MM.1S (cell line): ENCODE data around the gene RABGAP1L.

Source experiments
- DNase-seq: peaks from one replicate; pipeline ENCODE4 v3.0.0-alpha.2; 2015
- H2AFZ ChIP-seq: fragments of 300-600 bp; sonication (generic); 2 replicates; pipeline ENCODE4 v1.6.0; 2016; ENCODE audit warnings: antibody characterized with exemption, low read length
- H3F3A ChIP-seq: fragments of 300-600 bp; sonication (generic); 2 replicates; pipeline ENCODE4 v1.6.1; 2016; ENCODE audit warnings: mild to moderate bottlenecking, antibody characterized with exemption, low read length, moderate library complexity, mixed read lengths; ENCODE audit not compliant: insufficient read depth
- H3K27ac ChIP-seq: fragments of 300-600 bp; sonication (generic); 2 replicates; pipeline ENCODE4 v1.5.1; 2016; ENCODE audit warnings: mild to moderate bottlenecking, low read length
- H3K27me3 ChIP-seq: fragments of 300-600 bp; sonication (generic); replicated peaks from 2 replicates; pipeline ENCODE4 v1.6.0; 2016; ENCODE audit warnings: low read length; ENCODE audit not compliant: insufficient read depth
- H3K36me3 ChIP-seq: fragments of 300-600 bp; sonication (generic); replicated peaks from 2 replicates; pipeline ENCODE4 v1.6.1; 2016; ENCODE audit warnings: mild to moderate bottlenecking, low read length, mixed read lengths; ENCODE audit not compliant: insufficient read depth
- H3K4me1 ChIP-seq: fragments of 300-600 bp; sonication (generic); 2 replicates; pipeline ENCODE4 v1.6.1; 2016; ENCODE audit warnings: low read length, mixed read lengths
- H3K4me2 ChIP-seq: fragments of 300-600 bp; sonication (generic); 2 replicates; pipeline ENCODE4 v1.6.0; 2016; ENCODE audit warnings: low read depth, low read length
- H3K4me3 ChIP-seq: fragments of 300-600 bp; sonication (generic); 2 replicates; pipeline ENCODE4 v1.5.1; 2016; ENCODE audit warnings: low read length, mixed read lengths
- H3K79me2 ChIP-seq: fragments of 300-600 bp; sonication (generic); 2 replicates; pipeline ENCODE4 v1.6.1; 2016; ENCODE audit warnings: mixed run types, low read length, mixed read lengths
- H3K9ac ChIP-seq: fragments of 300-600 bp; sonication (generic); 2 replicates; pipeline ENCODE4 v1.6.1; 2016; ENCODE audit warnings: low read length, mixed read lengths
- H3K9me2 ChIP-seq: fragments of 300-600 bp; sonication (generic); replicated peaks from 2 replicates; pipeline ENCODE4 v1.6.1; 2016; ENCODE audit warnings: mild to moderate bottlenecking, low read length, mixed read lengths; ENCODE audit not compliant: insufficient read depth
- H3K9me3 ChIP-seq: fragments of 300-600 bp; sonication (generic); replicated peaks from 2 replicates; pipeline ENCODE4 v1.6.1; 2016; ENCODE audit warnings: mild to moderate bottlenecking, low read length, mixed read lengths; ENCODE audit not compliant: insufficient read depth
- H4K20me1 ChIP-seq: fragments of 300-600 bp; sonication (generic); 2 replicates; pipeline ENCODE4 v1.6.1; 2016; ENCODE audit warnings: mild to moderate bottlenecking, low read length, moderate library complexity, mixed read lengths; ENCODE audit not compliant: insufficient read depth
- EZH2 ChIP-seq: fragments of 300-600 bp; sonication (generic); optimal IDR thresholded peaks from 2 replicates; pipeline ENCODE3; 2017; ENCODE audit warnings: low read depth, mild to moderate bottlenecking, antibody characterized with exemption, low read length, mixed read lengths
- EZH2phosphoT487 ChIP-seq: fragments of 300-600 bp; sonication (generic); IDR thresholded peaks from 2 replicates; pipeline ENCODE4 v1.6.1; 2018; ENCODE audit warnings: antibody characterized with exemption, low read length
- TF ChIP-seq, protein P1 (sequence below): fragments of 300-600 bp; sonication (generic); IDR thresholded peaks from 2 replicates; pipeline ENCODE4 v1.5.1; 2016; ENCODE audit warnings: antibody characterized with exemption, low read length, mixed read lengths

The RABGAP1L gene

DNA sequence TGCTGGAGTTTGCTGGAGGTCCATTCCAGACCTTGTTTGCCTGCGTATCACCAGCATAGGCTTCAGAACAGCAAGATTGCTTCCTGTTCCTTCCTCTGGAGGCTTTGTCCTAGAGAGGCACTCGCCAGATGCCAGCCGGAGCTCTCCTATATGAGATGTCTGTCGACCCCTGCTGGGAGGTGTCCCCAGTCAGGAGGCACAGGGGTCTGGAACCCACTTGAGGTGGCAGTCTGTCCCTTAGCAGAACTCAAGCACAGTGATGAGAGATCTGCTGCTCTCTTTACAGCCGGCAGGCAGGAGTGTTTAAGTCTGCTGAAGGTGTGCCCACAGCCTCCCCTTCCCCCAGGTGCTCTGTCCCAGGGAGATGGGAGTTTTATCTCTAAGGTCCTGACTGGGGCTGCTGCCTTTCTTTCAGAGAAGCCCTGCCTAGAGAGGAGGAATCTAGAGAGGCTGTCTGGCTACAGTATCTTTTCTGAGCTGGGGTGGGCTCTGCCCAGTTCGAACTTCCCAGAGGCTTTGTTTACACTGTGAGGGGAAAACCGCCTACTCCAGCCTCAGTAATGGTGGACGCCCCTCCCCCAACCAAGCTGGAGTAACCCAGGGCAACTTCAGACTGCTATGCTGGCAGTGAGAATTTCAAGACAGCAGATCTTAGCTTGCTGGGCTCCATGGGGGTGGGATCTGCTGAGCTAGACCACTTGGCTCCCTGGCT lies 493.4 kb downstream of the RABGAP1L start:
- Histone ChIP-seq H3K9me2 (no peaks in the 10 kb centered on the region), H3K27ac (no peak overlapping the region), H2AFZ (no peak overlapping the region), H3K4me1 (no peaks in the 10 kb centered on the region), H3K27me3 (no peaks in the 10 kb centered on the region), H4K20me1 (no peaks in the 10 kb centered on the region), H3K36me3 (no peaks in the 10 kb centered on the region), H3K4me3 (no peak overlapping the region), H3F3A (no peaks in the 10 kb centered on the region), H3K9me3 (no peaks in the 10 kb centered on the region), H3K79me2 (no peaks in the 10 kb centered on the region), H3K4me2 (no peak overlapping the region), H3K9ac (no peak overlapping the region)
- TF ChIP-seq EZH2phosphoT487 (no peak), EZH2 (no peak)
- TF ChIP-seq, protein P1, sequence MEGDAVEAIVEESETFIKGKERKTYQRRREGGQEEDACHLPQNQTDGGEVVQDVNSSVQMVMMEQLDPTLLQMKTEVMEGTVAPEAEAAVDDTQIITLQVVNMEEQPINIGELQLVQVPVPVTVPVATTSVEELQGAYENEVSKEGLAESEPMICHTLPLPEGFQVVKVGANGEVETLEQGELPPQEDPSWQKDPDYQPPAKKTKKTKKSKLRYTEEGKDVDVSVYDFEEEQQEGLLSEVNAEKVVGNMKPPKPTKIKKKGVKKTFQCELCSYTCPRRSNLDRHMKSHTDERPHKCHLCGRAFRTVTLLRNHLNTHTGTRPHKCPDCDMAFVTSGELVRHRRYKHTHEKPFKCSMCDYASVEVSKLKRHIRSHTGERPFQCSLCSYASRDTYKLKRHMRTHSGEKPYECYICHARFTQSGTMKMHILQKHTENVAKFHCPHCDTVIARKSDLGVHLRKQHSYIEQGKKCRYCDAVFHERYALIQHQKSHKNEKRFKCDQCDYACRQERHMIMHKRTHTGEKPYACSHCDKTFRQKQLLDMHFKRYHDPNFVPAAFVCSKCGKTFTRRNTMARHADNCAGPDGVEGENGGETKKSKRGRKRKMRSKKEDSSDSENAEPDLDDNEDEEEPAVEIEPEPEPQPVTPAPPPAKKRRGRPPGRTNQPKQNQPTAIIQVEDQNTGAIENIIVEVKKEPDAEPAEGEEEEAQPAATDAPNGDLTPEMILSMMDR = no peak
- no peak for DNase-seq

DNA sequence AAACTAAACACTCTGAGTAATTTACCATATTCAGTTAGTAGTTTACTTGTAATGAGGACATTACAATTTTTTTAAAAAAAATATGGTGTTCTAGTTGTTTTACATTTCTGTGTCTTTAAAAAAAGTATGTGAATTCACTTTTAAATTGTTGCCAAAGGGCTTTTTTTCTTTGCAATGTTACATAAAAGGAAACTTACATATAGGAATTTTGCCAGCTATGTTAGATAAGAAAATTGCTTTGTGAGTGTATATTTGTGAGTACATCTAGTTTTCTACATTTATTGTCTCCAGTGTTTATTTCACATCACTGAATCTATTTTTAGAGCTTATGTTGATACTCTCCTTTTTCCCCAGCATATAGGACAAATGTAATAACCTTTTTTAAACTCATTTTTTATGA lies 495.2 kb downstream of the RABGAP1L start:
- Histone ChIP-seq H3K4me1 (no peaks in the 10 kb centered on the region), H3K4me3 (no peak overlapping the region), H3F3A (no peaks in the 10 kb centered on the region), H3K27me3 (no peaks in the 10 kb centered on the region), H3K27ac (no peak overlapping the region), H3K4me2 (no peak overlapping the region), H3K36me3 (no peaks in the 10 kb centered on the region), H3K79me2 (no peaks in the 10 kb centered on the region), H3K9me2 (no peaks in the 10 kb centered on the region), H2AFZ (no peak overlapping the region), H4K20me1 (no peaks in the 10 kb centered on the region), H3K9ac (no peak overlapping the region), H3K9me3 (no peaks in the 10 kb centered on the region)
- no peak for DNase-seq
- no peak for TF ChIP-seq EZH2phosphoT487
- TF ChIP-seq, protein P1 = no peak
- no peak for TF ChIP-seq EZH2

DNA sequence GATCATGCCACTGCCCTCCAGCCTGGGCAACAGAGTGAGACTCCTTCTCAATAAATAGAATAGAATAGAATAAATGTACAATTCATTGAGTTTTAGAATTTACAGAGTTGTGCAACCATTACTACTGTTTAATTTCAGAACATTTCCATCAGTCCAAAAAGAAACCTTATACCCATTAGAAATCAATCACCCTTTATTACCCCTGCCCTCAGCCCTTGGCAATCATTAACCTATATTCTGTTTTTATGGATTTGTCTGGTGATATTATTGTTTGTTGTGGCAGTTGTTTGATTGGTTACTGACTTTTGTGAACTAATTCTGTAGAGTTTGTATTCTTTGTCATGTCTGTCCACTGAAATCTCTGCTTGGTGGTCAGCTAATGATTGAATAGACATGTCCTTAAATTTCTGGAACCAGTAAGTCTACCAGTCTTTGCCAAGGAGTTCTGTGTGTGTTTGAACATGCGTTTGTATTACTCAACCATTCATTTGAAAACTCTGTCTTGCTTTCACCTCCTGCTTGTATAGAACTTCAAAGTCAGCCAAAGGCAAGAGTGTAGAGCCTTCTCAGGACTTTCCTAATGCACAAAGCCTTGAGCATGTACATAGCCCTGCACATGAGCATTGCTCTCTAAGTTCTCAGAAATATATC lies 497.2 kb downstream of the RABGAP1L start:
- Histone ChIP-seq H2AFZ (no peak overlapping the region), H3K4me1 (no peaks in the 10 kb centered on the region), H3K4me3 (no peak overlapping the region)

More for the DNA sequence above, 497.2 kb downstream of the RABGAP1L start:
- no peaks in the 10 kb centered on the region for H3K9me2 ChIP-seq
- H4K20me1 ChIP-seq = no peaks in the 10 kb centered on the region
- TF ChIP-seq, protein P1 = no peak
- no peak for TF ChIP-seq EZH2phosphoT487
- no peak for TF ChIP-seq EZH2
- H3K9ac ChIP-seq = no peak overlapping the region
- no peaks in the 10 kb centered on the region for H3K27me3 ChIP-seq
- no peaks in the 10 kb centered on the region for H3K36me3 ChIP-seq
- no peaks in the 10 kb centered on the region for H3K9me3 ChIP-seq
- no peaks in the 10 kb centered on the region for H3K79me2 ChIP-seq
- no peak overlapping the region for H3K27ac ChIP-seq
- H3F3A ChIP-seq = no peaks in the 10 kb centered on the region
- no peak overlapping the region for H3K4me2 ChIP-seq
- DNase-seq = no peak
